Epithelial cell of proximal tubule (primary cell): ENCODE results near the gene LIF. TPM values are rescaled to one million over a fixed set of nuclear protein-coding genes. Genes with fewer than 3 reads are reported as not detected.

ENCODE experiments used
- DNase-seq: peaks from one replicate; pipeline ENCODE4 v3.0.0-alpha.2; 2011; ENCODE audit warnings: low read depth
- H3K4me3 ChIP-seq: 2 replicates; pipeline ENCODE4 v1.5.1; 2011; ENCODE audit warnings: low read depth, mild to moderate bottlenecking, low read length
- total RNA-seq: library from RNA; depleted of rRNA; stranded (reverse); fragments of >200 nt; gene quantifications from 2 replicates; pipeline ENCODE4 v1.2.3, GENCODE V29; 2015
- TF ChIP-seq, protein P1 (sequence below): conservative IDR thresholded peaks from 2 replicates; pipeline ENCODE4 v1.5.1; 2012; ENCODE audit warnings: low read depth, mild to moderate bottlenecking, low read length

The LIF gene
- total RNA-seq, 1 donor from 2014 or later = 48.7 TPM

DNA sequence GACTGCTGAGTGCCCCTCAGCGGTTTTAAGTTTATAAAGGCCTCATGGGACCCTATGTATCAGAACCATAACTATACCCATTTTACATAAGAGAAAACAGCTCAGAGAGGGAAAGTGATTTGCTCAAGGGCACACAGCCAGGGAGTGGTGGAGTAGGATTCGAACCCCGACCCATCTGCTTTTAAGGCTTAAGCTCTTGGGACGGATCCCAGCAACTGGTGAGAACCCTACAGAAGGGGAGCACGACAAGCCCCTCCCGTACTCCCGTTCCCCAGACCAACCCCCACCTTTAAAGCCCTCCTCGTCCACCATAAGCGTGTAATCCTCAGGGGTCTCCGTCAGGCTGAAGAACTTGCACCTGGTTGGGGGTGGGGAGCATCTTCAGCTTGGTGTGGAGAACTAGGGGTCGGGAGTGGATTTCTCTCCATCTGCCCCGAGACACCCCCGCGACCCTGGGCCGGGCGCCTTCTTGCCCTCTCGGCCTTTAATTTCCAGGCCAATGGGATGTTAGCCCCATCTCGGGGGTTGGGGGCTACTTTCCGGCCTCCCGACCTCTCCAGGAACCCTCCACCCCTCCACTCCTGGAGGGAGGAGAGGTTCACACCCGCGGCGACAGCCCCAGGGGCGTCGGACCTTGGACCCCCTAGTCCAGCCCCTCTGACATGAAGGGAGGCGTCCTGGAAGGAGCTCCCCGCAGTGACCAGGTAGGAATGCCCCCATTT lies 42.0 kb upstream of the LIF start:
- peak overlapping the region; percentile 89 for H3K4me3 ChIP-seq
- no peak for DNase-seq
- TF ChIP-seq, protein P1, sequence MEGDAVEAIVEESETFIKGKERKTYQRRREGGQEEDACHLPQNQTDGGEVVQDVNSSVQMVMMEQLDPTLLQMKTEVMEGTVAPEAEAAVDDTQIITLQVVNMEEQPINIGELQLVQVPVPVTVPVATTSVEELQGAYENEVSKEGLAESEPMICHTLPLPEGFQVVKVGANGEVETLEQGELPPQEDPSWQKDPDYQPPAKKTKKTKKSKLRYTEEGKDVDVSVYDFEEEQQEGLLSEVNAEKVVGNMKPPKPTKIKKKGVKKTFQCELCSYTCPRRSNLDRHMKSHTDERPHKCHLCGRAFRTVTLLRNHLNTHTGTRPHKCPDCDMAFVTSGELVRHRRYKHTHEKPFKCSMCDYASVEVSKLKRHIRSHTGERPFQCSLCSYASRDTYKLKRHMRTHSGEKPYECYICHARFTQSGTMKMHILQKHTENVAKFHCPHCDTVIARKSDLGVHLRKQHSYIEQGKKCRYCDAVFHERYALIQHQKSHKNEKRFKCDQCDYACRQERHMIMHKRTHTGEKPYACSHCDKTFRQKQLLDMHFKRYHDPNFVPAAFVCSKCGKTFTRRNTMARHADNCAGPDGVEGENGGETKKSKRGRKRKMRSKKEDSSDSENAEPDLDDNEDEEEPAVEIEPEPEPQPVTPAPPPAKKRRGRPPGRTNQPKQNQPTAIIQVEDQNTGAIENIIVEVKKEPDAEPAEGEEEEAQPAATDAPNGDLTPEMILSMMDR = no peak

DNA sequence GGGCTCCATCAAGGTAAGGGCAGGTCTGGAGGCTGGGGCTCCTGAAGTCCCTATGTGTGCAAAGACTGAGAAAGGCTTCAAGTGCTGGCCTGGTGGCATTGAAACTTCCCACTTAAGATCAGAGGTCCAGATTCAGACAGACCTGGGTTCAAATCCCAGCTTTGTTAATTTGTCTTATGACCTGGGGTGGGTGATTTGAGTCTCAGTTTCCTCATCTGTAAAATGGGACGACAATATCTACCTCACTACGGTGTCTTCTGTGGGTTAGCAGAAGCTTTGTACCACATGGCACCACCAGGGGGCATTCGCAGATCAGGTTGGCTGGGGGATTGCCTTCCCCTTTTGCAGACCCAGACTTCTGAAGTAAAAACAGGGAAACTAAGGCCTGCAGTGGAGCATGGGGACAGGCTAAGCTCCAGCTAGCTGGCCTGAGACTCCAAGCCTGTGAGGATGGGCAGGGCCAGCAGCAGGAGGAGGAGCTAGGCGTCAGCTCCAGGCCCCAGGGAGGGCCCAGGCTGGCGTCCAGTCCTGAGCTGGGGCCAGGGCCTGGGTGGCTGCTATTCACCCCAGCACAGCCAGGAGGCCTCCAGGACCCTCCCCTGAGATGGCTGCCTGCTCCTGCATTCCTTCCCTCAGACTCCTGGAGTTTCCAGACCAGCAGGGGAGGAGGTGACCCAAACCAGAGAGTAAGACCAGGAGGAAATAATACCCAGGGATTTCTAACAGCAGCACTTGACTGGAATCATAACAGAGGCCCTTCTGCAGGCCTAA lies 41.3 kb upstream of the LIF start:
- TF ChIP-seq, protein P1 = peak; percentile 66
- peak; percentile 68 for DNase-seq
- H3K4me3 ChIP-seq = peak overlapping the region; percentile 89

DNA sequence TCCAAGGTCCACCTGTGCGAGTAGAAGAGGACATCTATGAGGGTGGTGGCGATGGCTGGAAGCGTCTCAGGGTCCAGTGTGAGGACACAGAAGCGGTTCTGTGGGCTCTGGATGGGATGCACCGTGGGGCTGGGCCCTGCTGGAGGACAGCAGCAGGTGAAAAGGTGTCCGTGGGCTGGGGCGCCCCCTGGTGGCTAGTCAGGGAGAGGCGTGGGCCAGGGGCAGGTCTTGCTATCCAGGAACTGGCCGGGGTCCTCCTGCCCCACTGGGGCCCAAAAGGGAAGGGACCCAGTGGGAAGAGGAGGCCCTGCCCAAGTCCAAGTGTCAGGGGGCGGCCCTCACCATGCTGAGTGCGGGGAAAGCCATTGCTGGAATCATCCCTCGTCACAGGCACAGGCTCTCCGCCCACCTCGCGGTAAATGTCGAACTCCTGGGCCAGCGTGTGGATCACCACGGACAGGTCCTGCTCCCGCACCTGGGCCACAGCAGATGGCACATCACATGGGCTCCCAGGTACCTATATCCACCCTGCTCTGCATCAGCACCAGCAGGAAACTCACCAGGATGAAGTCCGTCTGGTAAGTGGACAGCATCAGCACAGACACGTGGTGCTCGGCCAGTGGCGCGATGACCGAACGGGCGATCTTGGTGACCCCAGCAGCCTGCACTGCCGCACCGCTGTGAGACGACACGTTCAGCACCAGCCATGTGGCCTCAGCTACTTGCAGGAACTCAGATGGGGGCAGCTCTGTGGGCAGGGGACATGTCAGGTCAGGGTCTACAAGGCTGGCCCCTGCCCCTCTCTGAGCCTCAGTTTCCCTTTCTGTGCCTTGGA lies 40.5 kb upstream of the LIF start:
- TF ChIP-seq, protein P1 = peak; percentile 90
- H3K4me3 ChIP-seq = no peak overlapping the region
- no peak for DNase-seq

DNA sequence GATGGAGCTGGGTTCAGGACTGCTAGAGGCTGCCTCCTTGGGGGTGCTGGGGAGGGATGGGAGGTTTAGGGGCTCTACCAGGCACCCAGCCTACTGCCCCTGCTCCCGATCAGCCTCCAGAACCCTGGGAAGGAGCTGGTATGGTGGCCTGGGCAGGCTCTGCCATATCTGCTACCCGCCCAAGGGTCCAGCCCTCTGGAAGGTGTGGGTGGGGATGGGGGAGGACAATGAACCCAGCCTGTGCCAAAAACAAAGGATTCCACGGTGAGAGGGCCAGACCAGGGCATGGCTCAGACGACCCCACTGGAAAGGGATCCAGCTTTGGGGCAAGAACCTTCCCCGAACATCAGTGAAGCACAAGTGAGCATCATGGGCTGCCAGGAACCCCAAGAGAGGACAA lies 39.8 kb upstream of the LIF start:
- no peak for DNase-seq
- no peak overlapping the region for H3K4me3 ChIP-seq
- TF ChIP-seq, protein P1 = no peak

DNA sequence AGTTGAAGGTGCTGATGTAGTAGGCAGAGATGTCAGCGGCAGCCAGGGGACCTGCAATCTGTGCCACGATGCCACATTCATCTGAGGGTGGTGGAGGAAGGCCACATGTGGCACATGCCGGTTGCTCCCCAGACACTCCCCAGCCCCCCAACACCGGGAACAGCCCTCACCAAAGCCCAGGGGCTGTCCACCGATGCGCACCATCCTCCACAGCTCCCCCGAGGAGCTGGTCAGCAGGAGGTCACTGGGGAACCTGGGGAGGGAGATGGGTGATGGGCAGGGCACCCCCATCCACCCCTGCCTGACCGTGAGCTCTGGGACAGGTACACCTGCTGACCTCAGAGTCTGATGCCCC lies 39.3 kb upstream of the LIF start:
- no peak overlapping the region for H3K4me3 ChIP-seq
- DNase-seq = no peak
- TF ChIP-seq, protein P1 = no peak

DNA sequence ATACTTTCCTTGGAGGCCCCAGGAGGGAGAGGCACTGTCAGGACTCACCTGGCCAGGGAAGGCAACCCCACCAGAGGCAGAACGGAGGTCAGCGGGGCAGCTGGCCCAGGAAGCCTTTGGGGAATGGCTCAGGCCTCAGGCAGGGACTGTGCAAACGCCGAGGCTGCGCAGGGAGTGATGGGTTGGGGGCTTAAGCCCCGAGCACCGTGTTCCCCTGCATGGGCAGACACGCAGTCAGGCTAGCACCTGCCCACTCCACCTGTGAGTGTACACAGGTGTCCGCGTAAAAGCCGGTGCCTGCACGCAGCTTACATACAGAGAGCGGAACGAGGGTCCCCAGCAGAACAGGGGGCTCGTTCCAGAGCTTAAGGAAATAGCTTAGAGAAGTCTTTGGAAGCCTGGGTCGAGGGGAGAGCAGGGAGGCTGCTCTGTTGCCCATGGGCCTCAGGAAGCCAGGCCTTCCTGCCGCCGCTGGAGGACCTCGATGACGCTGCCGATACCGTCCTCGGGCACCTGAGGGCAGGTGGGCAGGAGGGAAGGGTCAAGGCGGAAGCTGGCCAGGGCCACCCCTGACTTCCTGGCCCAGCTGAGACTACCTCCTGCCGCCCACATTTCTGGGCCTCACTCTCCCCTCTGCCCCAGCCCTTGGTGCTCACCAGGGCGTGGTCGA lies 38.8 kb upstream of the LIF start:
- no peak for DNase-seq
- H3K4me3 ChIP-seq = no peak overlapping the region
- TF ChIP-seq, protein P1 = no peak
